PC-9 (cell line): ENCODE results near the gene NEK8. TPM values are rescaled to one million over a fixed set of nuclear protein-coding genes. Genes with fewer than 3 reads are reported as not detected.
A peak's percentile ranks its signal among the peaks of the same experiment; 100 is the strongest.

ENCODE experiments used
- BruUV-seq: library from RNA; stranded (reverse); fragments of 400-500 nt; replicated peaks from 2 replicates; lab custom pipeline; 2021; lab: Mats Ljungman, UMichigan
- CTCF ChIA-PET: fragments of 300-600 bp; sonication (Branson Sonifier 250); formaldehyde crosslinking; loops from one replicate; lab custom pipeline; 2022; ENCODE audit warnings: antibody characterized with exemption; lab: Charles Lee
- POLR2A ChIA-PET: fragments of 300-600 bp; sonication (Branson Sonifier 250); formaldehyde crosslinking; loops from one replicate; lab custom pipeline; 2022; ENCODE audit warnings: antibody characterized with exemption; ENCODE audit not compliant: unreplicated experiment; lab: Charles Lee
- DNase-seq, 2 experiments: peaks; one replicate each; pipeline versions ENCODE4 v3.0.0 to v3.0.0-alpha.2; 2015 to 2022; ENCODE audit warnings: mixed read lengths in 1 of 2
- H2AFZ ChIP-seq: fragments of 200-600 bp; sonication (generic); 2 replicates; pipeline ENCODE4 v1.8.1; 2017; ENCODE audit warnings: antibody characterized with exemption
- H3F3A ChIP-seq: fragments of 200-600 bp; sonication (generic); 2 replicates; pipeline ENCODE4 v1.8.1; 2017; ENCODE audit warnings: antibody characterized with exemption, mild to moderate bottlenecking, low read depth; ENCODE audit not compliant: insufficient read depth
- H3K27ac ChIP-seq: fragments of 200-600 bp; sonication (generic); 2 replicates; pipeline ENCODE4 v1.6.1; 2016; ENCODE audit warnings: mixed run types
- H3K27me3 ChIP-seq: fragments of 200-600 bp; sonication (generic); 2 replicates; pipeline ENCODE4 v1.6.1; 2016; ENCODE audit warnings: low read depth, mixed run types; ENCODE audit not compliant: insufficient read depth
- H3K36me3 ChIP-seq: fragments of 200-600 bp; sonication (generic); 2 replicates; pipeline ENCODE4 v1.6.1; 2016; ENCODE audit warnings: low read depth, mixed run types
- H3K4me1 ChIP-seq: fragments of 200-600 bp; sonication (generic); replicated peaks from 2 replicates; pipeline ENCODE4 v1.6.1; 2016; ENCODE audit warnings: mixed run types; ENCODE audit not compliant: insufficient read depth
- H3K4me2 ChIP-seq: fragments of 200-600 bp; sonication (generic); 2 replicates; pipeline ENCODE4 v1.6.1; 2017; ENCODE audit warnings: mixed run types
- H3K4me3 ChIP-seq: fragments of 200-600 bp; sonication (generic); 2 replicates; pipeline ENCODE4 v1.6.1; 2016; ENCODE audit warnings: mixed run types
- H3K79me2 ChIP-seq: fragments of 200-600 bp; sonication (generic); 2 replicates; pipeline ENCODE4 v1.6.1; 2017; ENCODE audit warnings: low read depth, mixed run types
- H3K9me2 ChIP-seq: fragments of 200-600 bp; sonication (generic); 2 replicates; pipeline ENCODE4 v1.8.1; 2017; ENCODE audit warnings: mild to moderate bottlenecking; ENCODE audit not compliant: insufficient read depth
- H3K9me3 ChIP-seq: fragments of 200-600 bp; sonication (generic); 2 replicates; pipeline ENCODE4 v1.8.1; 2016; ENCODE audit warnings: low read depth; ENCODE audit not compliant: insufficient read depth
- H4K20me1 ChIP-seq: fragments of 200-600 bp; sonication (generic); 2 replicates; pipeline ENCODE4 v1.8.1; 2017; ENCODE audit not compliant: insufficient read depth
- EZH2 ChIP-seq: fragments of 200-600 bp; sonication (generic); IDR thresholded peaks from 2 replicates; pipeline ENCODE4 v1.8.0; 2017; ENCODE audit warnings: antibody characterized with exemption, low read depth
- intact Hi-C: fragments of 100-400 bp; cut with micrococcal nuclease; formaldehyde crosslinking; loops from one replicate; pipeline ENCODE4 v1.10.0; 2022; ENCODE audit not compliant: unreplicated experiment
- total RNA-seq: library from RNA; stranded (reverse); gene quantifications from 2 replicates; pipeline ENCODE4 v1.2.3, GENCODE V29; 2021
- TF ChIP-seq, protein P1 (sequence below): fragments of 200-600 bp; sonication (generic); conservative IDR thresholded peaks from 2 replicates; pipeline ENCODE4 v1.6.1; 2017; ENCODE audit warnings: mixed run types, antibody characterized with exemption, mild to moderate bottlenecking, moderate library complexity

Gene NEK8
- total RNA-seq, 1 experiment from 2014 or later: 12.1 TPM

DNA sequence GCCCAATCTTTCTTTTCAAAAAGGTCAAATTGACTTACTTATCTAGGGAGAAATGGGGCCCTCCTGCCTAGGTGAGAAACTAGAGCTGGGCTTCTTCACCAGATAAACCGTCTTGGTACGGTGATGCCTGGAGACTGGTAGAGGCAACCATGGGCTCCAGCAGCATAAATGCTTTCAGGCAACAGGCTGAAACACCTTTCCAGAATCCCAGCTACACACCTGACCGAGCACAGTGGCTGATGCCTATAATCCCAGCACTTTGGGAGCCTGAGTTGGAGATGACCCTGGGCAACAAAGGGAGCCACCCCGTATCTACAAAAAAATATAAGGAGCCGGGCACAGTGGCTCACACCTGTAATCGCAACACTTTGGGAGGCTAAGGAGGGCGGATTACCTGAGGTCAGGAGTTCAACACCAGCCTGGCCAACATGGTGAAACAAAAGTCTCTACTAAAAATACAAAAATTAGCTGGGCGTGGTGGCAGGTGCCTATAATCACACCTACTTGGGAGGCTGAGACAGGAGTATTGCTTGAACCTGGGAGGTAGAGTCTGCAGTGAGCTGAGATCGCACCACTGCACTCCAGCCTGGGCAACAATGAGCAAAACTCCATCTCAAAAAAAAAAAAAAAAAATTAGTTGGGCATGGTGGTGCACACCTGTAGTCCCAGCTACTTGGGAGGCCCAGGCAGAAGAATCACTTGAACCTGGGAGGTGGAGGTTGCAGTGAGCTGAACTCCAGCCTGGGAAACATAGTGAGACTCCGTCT lies 23.2 kb downstream of the NEK8 start:
- no TSS peak for BruUV-seq
- POLR2A ChIA-PET: interaction anchor here (0.5 to 0.6 kb wide), 3 partner anchors 40 to 145 kb away, joined by 3 to 11 read pairs (median 7); partner anchors contain the start of genes ERAL1 and PROCA1
- H3K4me1 ChIP-seq: peaks cover 37% of the 10 kb centered on the region
- no peak overlapping the region for H3K4me3 ChIP-seq
- no peaks in the 10 kb centered on the region for H3K27me3 ChIP-seq
- H3K27ac ChIP-seq: no peak overlapping the region
- peaks cover 38% of the 10 kb centered on the region for H3K79me2 ChIP-seq
- intact Hi-C loops: loop anchor here (5.0 kb wide), 1 partner anchor 104 kb away; the partner anchor contains the start of gene BLTP2
- no peak overlapping the region for H2AFZ ChIP-seq
- peaks cover 56% of the 10 kb centered on the region for H4K20me1 ChIP-seq
- TF ChIP-seq, protein P1, sequence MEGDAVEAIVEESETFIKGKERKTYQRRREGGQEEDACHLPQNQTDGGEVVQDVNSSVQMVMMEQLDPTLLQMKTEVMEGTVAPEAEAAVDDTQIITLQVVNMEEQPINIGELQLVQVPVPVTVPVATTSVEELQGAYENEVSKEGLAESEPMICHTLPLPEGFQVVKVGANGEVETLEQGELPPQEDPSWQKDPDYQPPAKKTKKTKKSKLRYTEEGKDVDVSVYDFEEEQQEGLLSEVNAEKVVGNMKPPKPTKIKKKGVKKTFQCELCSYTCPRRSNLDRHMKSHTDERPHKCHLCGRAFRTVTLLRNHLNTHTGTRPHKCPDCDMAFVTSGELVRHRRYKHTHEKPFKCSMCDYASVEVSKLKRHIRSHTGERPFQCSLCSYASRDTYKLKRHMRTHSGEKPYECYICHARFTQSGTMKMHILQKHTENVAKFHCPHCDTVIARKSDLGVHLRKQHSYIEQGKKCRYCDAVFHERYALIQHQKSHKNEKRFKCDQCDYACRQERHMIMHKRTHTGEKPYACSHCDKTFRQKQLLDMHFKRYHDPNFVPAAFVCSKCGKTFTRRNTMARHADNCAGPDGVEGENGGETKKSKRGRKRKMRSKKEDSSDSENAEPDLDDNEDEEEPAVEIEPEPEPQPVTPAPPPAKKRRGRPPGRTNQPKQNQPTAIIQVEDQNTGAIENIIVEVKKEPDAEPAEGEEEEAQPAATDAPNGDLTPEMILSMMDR: no peak
- no peak for TF ChIP-seq EZH2
- CTCF ChIA-PET: interaction anchor here (0.6 to 3.7 kb wide), 3 partner anchors 9 to 59 kb away, joined by 3 to 60 read pairs (median 9); partner anchors contain the start of gene TLCD1
- peaks cover 24% of the 10 kb centered on the region for H3K36me3 ChIP-seq
- H3K9me2 ChIP-seq: no peaks in the 10 kb centered on the region
- H3F3A ChIP-seq: peaks cover 76% of the 10 kb centered on the region
- no peak for DNase-seq
- H3K9me3 ChIP-seq: no peaks in the 10 kb centered on the region
- no peak overlapping the region for H3K4me2 ChIP-seq

DNA sequence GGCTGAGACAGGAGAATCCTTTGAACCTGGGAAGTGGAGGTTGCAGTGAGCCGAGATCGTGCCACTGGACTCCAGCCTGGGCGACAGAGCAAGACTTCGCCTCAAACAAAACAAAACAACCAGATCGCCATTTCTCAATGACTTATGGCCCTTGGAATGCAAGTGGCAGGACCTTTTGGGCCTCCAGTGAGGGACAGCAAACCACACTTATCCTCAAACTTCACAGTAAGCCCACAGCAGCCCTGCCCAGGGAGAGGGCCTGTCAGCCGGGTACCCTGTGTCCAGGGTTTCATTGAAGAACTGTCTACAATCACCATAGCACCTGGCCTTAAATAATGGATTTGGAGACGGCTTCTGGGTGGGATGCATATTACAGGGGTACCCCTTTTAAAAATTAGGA lies 26.9 kb downstream of the NEK8 start:
- BruUV-seq: TSS peak; percentile 7
- ChIA-PET CTCF (no interaction called here), POLR2A (no interaction called here)
- Histone ChIP-seq H3F3A (peaks cover 53% of the 10 kb centered on the region), H3K4me1 (peaks cover 2% of the 10 kb centered on the region; the same call in 1 of the 2 replicates), H3K79me2 (peaks cover 6% of the 10 kb centered on the region), H3K4me3 (no peak overlapping the region), H3K36me3 (peaks cover 6% of the 10 kb centered on the region), H2AFZ (no peak overlapping the region), H3K27ac (no peak overlapping the region), H3K4me2 (no peak overlapping the region), H4K20me1 (peaks cover 26% of the 10 kb centered on the region), H3K9me3 (no peaks in the 10 kb centered on the region), H3K9me2 (no peaks in the 10 kb centered on the region), H3K27me3 (no peaks in the 10 kb centered on the region)
- intact Hi-C loops: no loop called here
- TF ChIP-seq EZH2: no peak
- TF ChIP-seq, protein P1: no peak
- DNase-seq: no peak

DNA sequence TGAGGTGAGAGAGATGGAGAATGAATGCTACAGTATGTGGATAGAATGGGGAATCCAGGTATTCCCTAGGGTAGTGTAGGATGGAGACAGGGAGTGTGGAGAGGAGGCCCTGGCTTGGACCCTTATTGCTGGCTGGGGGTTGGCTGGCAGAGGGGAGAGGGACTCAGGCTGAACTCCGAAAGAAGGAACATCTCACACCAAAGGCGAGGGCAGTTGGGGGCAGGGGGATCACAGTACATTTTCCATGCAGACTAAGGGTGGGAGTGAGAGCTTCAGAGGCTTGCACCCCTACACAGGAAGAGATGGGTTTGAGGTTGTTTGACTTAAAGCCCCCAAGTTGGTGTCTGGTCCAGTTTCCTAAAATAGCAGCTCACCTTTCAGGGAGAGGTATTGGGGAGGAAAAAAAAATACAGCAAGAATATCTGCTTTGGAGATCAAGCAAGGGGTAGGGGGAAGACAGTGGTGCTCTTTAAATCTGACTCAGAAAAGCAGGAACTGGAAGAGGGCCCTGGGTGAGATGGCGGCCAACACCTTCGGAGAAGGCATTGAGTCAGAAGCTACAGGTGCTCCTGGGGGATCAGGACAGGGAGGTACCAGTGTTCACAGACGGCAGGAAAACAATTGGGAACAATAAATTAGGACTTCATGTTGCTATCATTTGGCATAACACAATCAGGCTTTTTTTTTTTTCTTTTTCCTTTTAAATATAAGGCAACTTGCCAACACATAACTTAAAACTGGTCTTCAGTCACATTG lies 27.6 kb downstream of the NEK8 start:
- H2AFZ ChIP-seq: no peak overlapping the region
- H3K36me3 ChIP-seq: no peaks in the 10 kb centered on the region; the same call in 1 of the 2 replicates
- intact Hi-C loops: no loop called here
- H3K79me2 ChIP-seq: no peaks in the 10 kb centered on the region; the same call in 1 of the 2 replicates
- ChIA-PET CTCF (interaction anchor here (0.6 to 0.7 kb wide), 4 partner anchors 53 to 799 kb away, joined by 3 to 8 read pairs (median 3); no protein-coding TSS in a partner anchor), POLR2A (interaction anchor here (0.9 kb wide), 1 partner anchor 27 kb away, joined by 13 read pairs; no protein-coding TSS in a partner anchor)
- H3K4me1 ChIP-seq: peaks cover 6% of the 10 kb centered on the region
- H3K9me2 ChIP-seq: no peaks in the 10 kb centered on the region
- peaks cover 24% of the 10 kb centered on the region for H4K20me1 ChIP-seq
- no peak for DNase-seq
- H3K27ac ChIP-seq: no peak overlapping the region
- H3K4me2 ChIP-seq: no peak overlapping the region
- H3K9me3 ChIP-seq: no peaks in the 10 kb centered on the region
- peaks cover 54% of the 10 kb centered on the region; the same call in 1 of the 2 replicates for H3F3A ChIP-seq
- no peaks in the 10 kb centered on the region for H3K27me3 ChIP-seq
- H3K4me3 ChIP-seq: no peak overlapping the region
- BruUV-seq: no TSS peak
- no peak for TF ChIP-seq EZH2
- TF ChIP-seq, protein P1: no peak
